Smooth muscle cell (in vitro differentiated cells): ENCODE measurements around the gene HOXA5. TPM values are rescaled to one million over a fixed set of nuclear protein-coding genes. Genes with fewer than 3 reads are reported as not detected.
A peak's percentile ranks its signal among the peaks of the same experiment; 100 is the strongest.

ENCODE experiments used
- DNase-seq: peaks from one replicate; lab custom pipeline; 2025; ENCODE audit not compliant: unreplicated experiment; lab: John Stamatoyannopoulos, UW
- H2AFZ ChIP-seq: fragments of 200-600 bp; sonication (generic); 2 replicates; pipeline ENCODE4 v1.6.0; 2016; ENCODE audit warnings: antibody characterized with exemption, low read depth, mild to moderate bottlenecking
- H3F3A ChIP-seq: fragments of 200-600 bp; sonication (generic); 2 replicates; pipeline ENCODE4 v1.6.0; 2017; ENCODE audit warnings: antibody characterized with exemption, low read depth
- H3K27ac ChIP-seq: fragments of 200-600 bp; sonication (generic); 2 replicates; pipeline ENCODE4 v1.5.1; 2016; ENCODE audit warnings: low read depth, mild to moderate bottlenecking
- H3K27me3 ChIP-seq: fragments of 200-600 bp; sonication (generic); 2 replicates; pipeline ENCODE4 v1.6.1; 2016; ENCODE audit warnings: low read depth, mild to moderate bottlenecking
- H3K36me3 ChIP-seq: fragments of 200-600 bp; sonication (generic); 2 replicates; pipeline ENCODE4 v1.5.1; 2016; ENCODE audit warnings: low read depth
- H3K4me1 ChIP-seq: fragments of 200-600 bp; sonication (generic); 2 replicates; pipeline ENCODE4 v1.5.1; 2016; ENCODE audit warnings: low read depth
- H3K4me2 ChIP-seq: fragments of 200-600 bp; sonication (generic); 2 replicates; pipeline ENCODE4 v1.6.0; 2016; ENCODE audit warnings: mild to moderate bottlenecking
- H3K4me3 ChIP-seq: fragments of 200-600 bp; sonication (generic); 2 replicates; pipeline ENCODE4 v1.5.1; 2016; ENCODE audit warnings: mild to moderate bottlenecking
- H3K79me2 ChIP-seq: fragments of 200-600 bp; sonication (generic); 2 replicates; pipeline ENCODE4 v1.6.0; 2016; ENCODE audit warnings: low read depth, mild to moderate bottlenecking
- H3K9ac ChIP-seq: fragments of 200-600 bp; sonication (generic); 2 replicates; pipeline ENCODE4 v1.6.0; 2016; ENCODE audit warnings: low read depth
- H3K9me3 ChIP-seq: fragments of 200-600 bp; sonication (generic); replicated peaks from 2 replicates; pipeline ENCODE4 v1.5.1; 2016; ENCODE audit warnings: low read depth
- H4K20me1 ChIP-seq: fragments of 200-600 bp; sonication (generic); 2 replicates; pipeline ENCODE4 v1.6.0; 2016; ENCODE audit warnings: low read depth
- WGBS: methylation state at CpG from one replicate; pipeline ENCODE4 v1.1.7; 2016; ENCODE audit warnings: low lambda C conversion rate; 5-methylcytosine and 5-hydroxymethylcytosine counted together
- polyA plus RNA-seq: library from polyadenylated mRNA; unstranded; fragments of >200 nt; fragmentation: Nextera tagmentation; extraction: Ambion mirVana; gene quantifications from 2 replicates; pipeline ENCODE4 v1.2.1, GENCODE V29; 2016
- total RNA-seq: library from RNA; depleted of rRNA; stranded (reverse); fragments of >200 nt; gene quantifications from 2 replicates; pipeline ENCODE4 v1.2.3, GENCODE V29; 2014
- TF ChIP-seq, protein P1 (sequence below): fragments of 200-600 bp; sonication (generic); IDR thresholded peaks from 2 replicates; pipeline ENCODE4 v1.5.1; 2017; ENCODE audit warnings: borderline replicate concordance, mild to moderate bottlenecking, antibody characterized with exemption; ENCODE audit not compliant: insufficient read depth, poor library complexity, severe bottlenecking

HOXA5 gene
- total and polyA plus RNA-seq, 2 experiments from 2014 or later, result 0.98 to 2.1 TPM

DNA sequence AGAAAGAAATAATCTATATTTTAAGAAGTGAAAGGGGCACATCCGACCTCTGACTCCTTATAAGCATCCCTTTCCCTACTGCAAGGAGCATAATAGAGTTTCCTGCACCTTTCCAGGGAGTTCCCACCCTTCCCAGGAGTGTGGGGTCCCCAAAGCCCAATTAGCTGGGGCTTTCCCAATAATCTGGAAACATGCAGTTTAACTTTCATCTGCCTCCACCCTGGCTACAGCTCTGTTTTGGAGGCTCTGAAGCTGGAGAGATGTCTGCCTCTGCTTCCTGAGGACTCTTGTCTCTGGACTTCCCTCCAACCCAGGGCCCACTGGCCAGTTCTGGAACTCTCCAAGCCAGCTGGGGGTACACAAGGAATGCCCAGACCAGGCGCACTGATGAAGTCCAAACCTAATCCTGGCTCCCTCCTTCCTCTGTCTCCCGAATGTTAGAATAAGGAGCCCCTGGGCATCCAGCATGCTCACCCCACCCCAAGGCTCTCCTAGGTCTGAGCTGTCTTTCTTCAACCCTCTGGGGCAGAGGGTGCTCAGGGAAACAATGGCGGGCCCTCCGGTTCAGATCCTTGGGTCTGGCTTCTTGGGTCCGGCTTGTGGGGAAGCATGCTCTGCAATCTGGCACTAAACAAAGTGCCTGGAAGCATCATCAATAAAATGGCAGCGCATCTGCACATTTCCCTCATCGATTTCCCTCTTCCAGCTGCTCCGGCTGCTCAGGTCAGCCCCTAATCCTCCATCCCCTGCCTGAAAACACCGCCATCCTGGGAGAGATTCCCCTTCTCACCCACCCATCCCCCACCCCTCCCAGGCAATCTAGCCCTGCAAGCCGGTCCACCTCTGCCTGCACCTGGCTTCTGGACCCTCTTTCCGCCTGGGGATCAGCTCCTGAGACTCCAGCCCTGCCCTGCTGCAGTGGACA lies 26.3 kb downstream of the HOXA5 start:
- peaks cover 6% of the 10 kb centered on the region for H4K20me1 ChIP-seq
- WGBS, result 29% methylated on average over 11 of the region's 12 CpGs
- H3K79me2 ChIP-seq, result no peaks in the 10 kb centered on the region
- peaks cover 100% of the 10 kb centered on the region for H3K27me3 ChIP-seq
- H3K9ac ChIP-seq, result no peak overlapping the region
- H3K9me3 ChIP-seq, result no peaks in the 10 kb centered on the region
- no peaks in the 10 kb centered on the region for H3K36me3 ChIP-seq
- H3K4me2 ChIP-seq, result no peak overlapping the region
- no peak for DNase-seq
- no peaks in the 10 kb centered on the region for H3F3A ChIP-seq
- no peak overlapping the region for H3K4me3 ChIP-seq
- H3K4me1 ChIP-seq, result no peaks in the 10 kb centered on the region
- no peak overlapping the region for H2AFZ ChIP-seq
- TF ChIP-seq, protein P1, sequence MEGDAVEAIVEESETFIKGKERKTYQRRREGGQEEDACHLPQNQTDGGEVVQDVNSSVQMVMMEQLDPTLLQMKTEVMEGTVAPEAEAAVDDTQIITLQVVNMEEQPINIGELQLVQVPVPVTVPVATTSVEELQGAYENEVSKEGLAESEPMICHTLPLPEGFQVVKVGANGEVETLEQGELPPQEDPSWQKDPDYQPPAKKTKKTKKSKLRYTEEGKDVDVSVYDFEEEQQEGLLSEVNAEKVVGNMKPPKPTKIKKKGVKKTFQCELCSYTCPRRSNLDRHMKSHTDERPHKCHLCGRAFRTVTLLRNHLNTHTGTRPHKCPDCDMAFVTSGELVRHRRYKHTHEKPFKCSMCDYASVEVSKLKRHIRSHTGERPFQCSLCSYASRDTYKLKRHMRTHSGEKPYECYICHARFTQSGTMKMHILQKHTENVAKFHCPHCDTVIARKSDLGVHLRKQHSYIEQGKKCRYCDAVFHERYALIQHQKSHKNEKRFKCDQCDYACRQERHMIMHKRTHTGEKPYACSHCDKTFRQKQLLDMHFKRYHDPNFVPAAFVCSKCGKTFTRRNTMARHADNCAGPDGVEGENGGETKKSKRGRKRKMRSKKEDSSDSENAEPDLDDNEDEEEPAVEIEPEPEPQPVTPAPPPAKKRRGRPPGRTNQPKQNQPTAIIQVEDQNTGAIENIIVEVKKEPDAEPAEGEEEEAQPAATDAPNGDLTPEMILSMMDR, result no peak
- no peak overlapping the region for H3K27ac ChIP-seq

DNA sequence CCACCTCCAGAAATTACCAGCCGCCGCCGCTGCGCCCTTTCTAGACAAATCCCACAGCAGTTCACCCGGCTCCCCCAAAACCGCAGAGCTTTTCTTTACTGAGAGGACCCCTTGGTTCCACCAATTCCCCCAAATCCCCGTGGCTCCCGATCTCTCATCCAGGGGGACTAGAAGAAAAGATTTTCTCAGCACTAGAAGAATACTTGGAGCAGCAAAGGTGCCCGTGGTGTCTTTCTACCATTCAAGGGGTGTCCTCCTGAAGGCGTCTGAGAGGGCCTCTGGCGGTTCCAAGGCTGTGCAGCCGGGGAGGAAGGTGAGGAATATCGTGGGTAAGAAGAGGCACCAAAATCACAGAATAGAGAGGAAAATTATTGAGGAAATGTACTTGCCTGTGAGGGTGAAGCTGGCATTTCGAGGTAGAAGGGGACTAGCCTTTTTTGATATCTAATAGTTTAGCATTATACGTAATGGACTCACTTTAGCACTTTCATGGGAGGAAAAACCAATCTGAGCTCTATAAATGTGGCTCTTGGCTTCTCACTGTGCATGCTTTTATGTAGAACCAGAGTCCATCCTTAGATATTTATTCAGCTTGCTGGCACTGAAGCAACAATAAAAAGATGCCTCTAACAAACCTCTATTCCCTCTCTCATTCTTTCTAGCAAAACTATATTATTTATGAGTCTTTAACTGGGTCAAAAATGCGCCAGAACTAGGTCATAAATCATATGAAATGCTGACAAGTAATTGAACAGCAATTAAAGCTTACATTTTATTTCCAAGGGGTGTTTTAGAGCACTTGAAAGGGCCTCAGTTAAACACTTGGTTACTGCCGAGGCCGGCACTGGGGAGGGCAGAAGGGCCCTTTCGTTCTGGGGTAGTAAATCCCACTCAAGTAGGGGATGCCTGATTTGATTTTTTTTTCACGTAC lies 27.2 kb downstream of the HOXA5 start:
- no peak overlapping the region for H3K27ac ChIP-seq
- no peaks in the 10 kb centered on the region for H3K4me1 ChIP-seq
- no peak overlapping the region for H2AFZ ChIP-seq
- H4K20me1 ChIP-seq, result peaks cover 6% of the 10 kb centered on the region
- no peak overlapping the region for H3K9ac ChIP-seq
- H3K36me3 ChIP-seq, result no peaks in the 10 kb centered on the region
- TF ChIP-seq, protein P1, result no peak
- H3K27me3 ChIP-seq, result peaks cover 100% of the 10 kb centered on the region
- H3K9me3 ChIP-seq, result no peaks in the 10 kb centered on the region
- no peaks in the 10 kb centered on the region for H3F3A ChIP-seq
- no peaks in the 10 kb centered on the region for H3K79me2 ChIP-seq
- 23% methylated on average over 20 of the region's 20 CpGs for WGBS
- peak overlapping the region; percentile 23 for H3K4me3 ChIP-seq
- DNase-seq, result no peak
- H3K4me2 ChIP-seq, result peak overlapping the region; percentile 79

DNA sequence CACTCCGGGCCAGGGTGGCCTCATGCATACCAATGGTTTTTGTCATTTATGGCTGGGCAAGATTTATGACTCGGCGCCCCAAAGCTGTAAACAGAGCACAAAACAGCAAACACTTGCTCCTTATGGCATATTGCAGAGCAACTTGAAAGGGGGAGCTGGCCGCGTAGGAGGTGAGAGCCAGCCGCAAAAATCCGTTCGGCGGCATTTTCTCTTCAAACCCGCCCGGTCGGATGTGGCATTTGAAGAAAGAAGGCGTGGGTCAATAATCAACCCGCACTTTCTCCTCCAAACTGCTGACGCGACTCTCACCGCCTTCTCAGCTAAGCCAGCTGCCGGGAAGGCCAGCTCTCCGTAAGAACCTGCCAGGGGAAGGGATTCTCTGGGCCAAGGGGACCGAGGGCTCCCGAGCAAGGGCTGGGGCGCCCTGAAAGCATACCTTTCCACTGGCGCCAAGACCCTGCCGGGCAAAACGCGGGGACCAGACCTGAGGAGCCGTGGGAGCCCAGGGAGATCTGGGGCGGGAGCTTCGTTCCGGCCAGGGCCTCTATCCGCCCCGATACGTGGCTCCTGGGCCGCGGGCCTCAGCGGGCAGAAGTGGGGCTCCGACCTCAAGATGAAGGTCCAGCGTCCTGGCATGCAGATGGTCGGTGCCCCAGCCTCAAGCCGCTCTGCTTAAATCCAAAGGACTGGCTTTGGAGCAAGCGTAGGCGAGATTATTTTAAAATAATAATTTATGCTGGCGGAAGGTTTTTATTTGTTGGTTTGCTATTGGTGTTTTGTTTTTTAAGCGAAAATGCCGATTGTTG lies 28.1 kb downstream of the HOXA5 start:
- WGBS, result 4% methylated on average over 45 of the region's 45 CpGs
- TF ChIP-seq, protein P1, result no peak
- Histone ChIP-seq H3K36me3 (no peaks in the 10 kb centered on the region), H3K4me1 (peaks cover 6% of the 10 kb centered on the region), H3K9me3 (no peaks in the 10 kb centered on the region), H3K4me2 (peak overlapping the region; percentile 79), H3K79me2 (no peaks in the 10 kb centered on the region), H3F3A (no peaks in the 10 kb centered on the region), H3K27me3 (peaks cover 100% of the 10 kb centered on the region), H3K9ac (no peak overlapping the region), H3K27ac (no peak overlapping the region), H4K20me1 (peaks cover 11% of the 10 kb centered on the region), H2AFZ (no peak overlapping the region), H3K4me3 (peak overlapping the region; percentile 23)
- DNase-seq, result no peak
